ENCODE measurements around the gene SMAD3.

GRCh38 chr15:67173005-67173404, 107.6 kb downstream of the SMAD3 start:
- no peak for TF ChIP-seq POLR2AphosphoS5 (IDR thresholded peaks at IDR 0.05)
- TF ChIP-seq, protein P1, sequence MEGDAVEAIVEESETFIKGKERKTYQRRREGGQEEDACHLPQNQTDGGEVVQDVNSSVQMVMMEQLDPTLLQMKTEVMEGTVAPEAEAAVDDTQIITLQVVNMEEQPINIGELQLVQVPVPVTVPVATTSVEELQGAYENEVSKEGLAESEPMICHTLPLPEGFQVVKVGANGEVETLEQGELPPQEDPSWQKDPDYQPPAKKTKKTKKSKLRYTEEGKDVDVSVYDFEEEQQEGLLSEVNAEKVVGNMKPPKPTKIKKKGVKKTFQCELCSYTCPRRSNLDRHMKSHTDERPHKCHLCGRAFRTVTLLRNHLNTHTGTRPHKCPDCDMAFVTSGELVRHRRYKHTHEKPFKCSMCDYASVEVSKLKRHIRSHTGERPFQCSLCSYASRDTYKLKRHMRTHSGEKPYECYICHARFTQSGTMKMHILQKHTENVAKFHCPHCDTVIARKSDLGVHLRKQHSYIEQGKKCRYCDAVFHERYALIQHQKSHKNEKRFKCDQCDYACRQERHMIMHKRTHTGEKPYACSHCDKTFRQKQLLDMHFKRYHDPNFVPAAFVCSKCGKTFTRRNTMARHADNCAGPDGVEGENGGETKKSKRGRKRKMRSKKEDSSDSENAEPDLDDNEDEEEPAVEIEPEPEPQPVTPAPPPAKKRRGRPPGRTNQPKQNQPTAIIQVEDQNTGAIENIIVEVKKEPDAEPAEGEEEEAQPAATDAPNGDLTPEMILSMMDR (IDR thresholded peaks at IDR 0.05) = no peak
- no peak for TF ChIP-seq POLR2A (IDR thresholded peaks at IDR 0.05)
- TF ChIP-seq EP300 (IDR thresholded peaks at IDR 0.05) = no peak

All from suprapubic skin (tissue), 4 donors.